ENCODE data around the gene MYO16. TPM values are rescaled to one million over a fixed set of nuclear protein-coding genes. Genes with fewer than 3 reads are reported as not detected.

MYO16 gene
- not detected for polyA plus RNA-seq (2013, experiment 1 of 2)
- polyA plus RNA-seq (2013, experiment 2 of 2), result 0.04 TPM

GRCh38 chr13:108629181-108629752 is at the start of gene MYO16:
MYO16 (plus strand) TSS chr13:108629611; CDS start chr13:108629845, 234 bp downstream.
- H3K9me3 ChIP-seq (ENCODE audit: control insufficient read depth, low read length), result peaks cover 6% of the 10 kb centered on the region
- peaks cover 0 to 3% of the 10 kb centered on the region in 2 experiments for H3K27me3 ChIP-seq (ENCODE audit: control insufficient read depth in 1 of 2, insufficient read depth in 1 of 2, low read length in 2 of 2)
- no peak within 1 kb of the TSS for H2AFZ ChIP-seq (ENCODE audit: low read depth, low read length)
- H2BK15ac ChIP-seq (ENCODE audit: low read depth, poor library complexity, severe bottlenecking), result no peak within 1 kb of the TSS
- WGBS, result 75% methylated on average over 11 of the region's 11 CpGs
- H3K18ac ChIP-seq (ENCODE audit: low read depth in 1 of 2, low read length in 2 of 2), result no peak within 1 kb of the TSS
- no peak within 1 kb of the TSS for H2BK120ac ChIP-seq (ENCODE audit: low read depth, low read length)
- DNase-seq, result no peak
- no peak within 1 kb of the TSS for H4K8ac ChIP-seq (ENCODE audit: low read length)
- no peak within 1 kb of the TSS for H3K4me3 ChIP-seq (ENCODE audit: insufficient read depth in 1 of 2, low read depth in 1 of 2, low read length in 2 of 2)
- H3K23ac ChIP-seq (ENCODE audit: low read length in 2 of 2), result no peak within 1 kb of the TSS
- H3K4ac ChIP-seq (ENCODE audit: low read depth in 1 of 2, low read length in 2 of 2), result no peak within 1 kb of the TSS
- H2BK12ac ChIP-seq (ENCODE audit: low read length in 2 of 2), result no peak within 1 kb of the TSS
- no peaks in the 10 kb centered on the region for H3K79me1 ChIP-seq (replicated peaks; ENCODE audit: low read length, poor library complexity, severe bottlenecking)
- no peak within 1 kb of the TSS for H3K27ac ChIP-seq (ENCODE audit: low read length, poor library complexity, severe bottlenecking)
- no peak within 1 kb of the TSS for H3K4me2 ChIP-seq (ENCODE audit: low read length, poor library complexity, severe bottlenecking)
- H3K36me3 ChIP-seq (ENCODE audit: control insufficient read depth in 1 of 2, insufficient read depth in 2 of 2, low read depth in 1 of 2, low read length in 2 of 2), result no peaks in the 10 kb centered on the region
- H3K4me1 ChIP-seq (ENCODE audit: control insufficient read depth, insufficient read depth, low read depth, low read length), result no peaks in the 10 kb centered on the region
- no peak within 1 kb of the TSS for H2BK5ac ChIP-seq (ENCODE audit: low read depth, low read length, poor library complexity, severe bottlenecking)
- no peak within 1 kb of the TSS for H3K9ac ChIP-seq (ENCODE audit: low read length)
- H3K14ac ChIP-seq (ENCODE audit: low read length in 2 of 2), result no peak within 1 kb of the TSS
- H4K91ac ChIP-seq (ENCODE audit: low read length), result no peak within 1 kb of the TSS
- no peak within 1 kb of the TSS for H2AK5ac ChIP-seq (ENCODE audit: low read length, severe bottlenecking)

- no peak for DNase-seq
- Histone ChIP-seq H3K36me3 (ENCODE audit: control insufficient read depth in 1 of 2, insufficient read depth in 2 of 2, low read depth in 1 of 2, low read length in 2 of 2) (no peaks in the 10 kb centered on the region), H2BK15ac (ENCODE audit: low read depth, poor library complexity, severe bottlenecking) (no peak overlapping the region), H4K8ac (ENCODE audit: low read length) (no peak overlapping the region), H2BK5ac (ENCODE audit: low read depth, low read length, poor library complexity, severe bottlenecking) (no peak overlapping the region), H3K4me1 (ENCODE audit: control insufficient read depth, insufficient read depth, low read depth, low read length) (no peaks in the 10 kb centered on the region), H3K4ac (ENCODE audit: low read depth in 1 of 2, low read length in 2 of 2) (no peak overlapping the region), H3K23ac (ENCODE audit: low read length in 2 of 2) (no peak overlapping the region), H3K4me3 (ENCODE audit: insufficient read depth in 1 of 2, low read depth in 1 of 2, low read length in 2 of 2) (no peak overlapping the region), H3K79me1 (replicated peaks; ENCODE audit: low read length, poor library complexity, severe bottlenecking) (no peaks in the 10 kb centered on the region), H4K91ac (ENCODE audit: low read length) (no peak overlapping the region), H2AFZ (ENCODE audit: low read depth, low read length) (no peak overlapping the region), H3K18ac (ENCODE audit: low read depth in 1 of 2, low read length in 2 of 2) (no peak overlapping the region), H2BK120ac (ENCODE audit: low read depth, low read length) (no peak overlapping the region), H3K9me3 (ENCODE audit: control insufficient read depth, low read length) (peaks cover 9% of the 10 kb centered on the region), H2BK12ac (ENCODE audit: low read length in 2 of 2) (no peak overlapping the region), H2AK5ac (ENCODE audit: low read length, severe bottlenecking) (no peak overlapping the region), H3K9ac (ENCODE audit: low read length) (no peak overlapping the region), H3K27ac (ENCODE audit: low read length, poor library complexity, severe bottlenecking) (no peak overlapping the region), H3K27me3 (ENCODE audit: control insufficient read depth in 1 of 2, insufficient read depth in 1 of 2, low read length in 2 of 2) (no peaks in the 10 kb centered on the region), H3K14ac (ENCODE audit: low read length in 2 of 2) (no peak overlapping the region), H3K4me2 (ENCODE audit: low read length, poor library complexity, severe bottlenecking) (no peak overlapping the region)
- WGBS, result 79% methylated on average over 3 of the region's 3 CpGs
Observed at GRCh38 chr13:108586826-108587225, 42.6 kb upstream of the MYO16 start.

GRCh38 chr13:108588516-108588915 is 40.9 kb upstream of the MYO16 start:
- Histone ChIP-seq H3K79me1 (replicated peaks; ENCODE audit: low read length, poor library complexity, severe bottlenecking) (no peaks in the 10 kb centered on the region), H3K4ac (ENCODE audit: low read depth in 1 of 2, low read length in 2 of 2) (no peak overlapping the region), H4K8ac (ENCODE audit: low read length) (no peak overlapping the region), H3K23ac (ENCODE audit: low read length in 2 of 2) (no peak overlapping the region), H4K91ac (ENCODE audit: low read length) (no peak overlapping the region), H2BK120ac (ENCODE audit: low read depth, low read length) (no peak overlapping the region), H2BK12ac (ENCODE audit: low read length in 2 of 2) (no peak overlapping the region), H2BK15ac (ENCODE audit: low read depth, poor library complexity, severe bottlenecking) (no peak overlapping the region), H3K9ac (ENCODE audit: low read length) (no peak overlapping the region), H3K4me1 (ENCODE audit: control insufficient read depth, insufficient read depth, low read depth, low read length) (peaks cover 2% of the 10 kb centered on the region), H3K9me3 (ENCODE audit: control insufficient read depth, low read length) (peaks cover 9% of the 10 kb centered on the region), H3K4me2 (ENCODE audit: low read length, poor library complexity, severe bottlenecking) (no peak overlapping the region), H2AFZ (ENCODE audit: low read depth, low read length) (no peak overlapping the region), H2BK5ac (ENCODE audit: low read depth, low read length, poor library complexity, severe bottlenecking) (no peak overlapping the region), H3K27ac (ENCODE audit: low read length, poor library complexity, severe bottlenecking) (no peak overlapping the region), H3K18ac (ENCODE audit: low read depth in 1 of 2, low read length in 2 of 2) (no peak overlapping the region), H3K27me3 (ENCODE audit: control insufficient read depth in 1 of 2, insufficient read depth in 1 of 2, low read length in 2 of 2) (no peaks in the 10 kb centered on the region), H2AK5ac (ENCODE audit: low read length, severe bottlenecking) (no peak overlapping the region), H3K14ac (ENCODE audit: low read length in 2 of 2) (no peak overlapping the region), H3K36me3 (ENCODE audit: control insufficient read depth in 1 of 2, insufficient read depth in 2 of 2, low read depth in 1 of 2, low read length in 2 of 2) (no peaks in the 10 kb centered on the region), H3K4me3 (ENCODE audit: insufficient read depth in 1 of 2, low read depth in 1 of 2, low read length in 2 of 2) (no peak overlapping the region)
- no peak for DNase-seq
- 79% methylated on average over 3 of the region's 3 CpGs for WGBS

GRCh38 chr13:108594153-108594552 is 35.3 kb upstream of the MYO16 start:
- Histone ChIP-seq H3K79me1 (replicated peaks; ENCODE audit: low read length, poor library complexity, severe bottlenecking) (no peaks in the 10 kb centered on the region), H3K4ac (ENCODE audit: low read depth in 1 of 2, low read length in 2 of 2) (no peak overlapping the region), H3K23ac (ENCODE audit: low read length in 2 of 2) (no peak overlapping the region), H4K8ac (ENCODE audit: low read length) (no peak overlapping the region), H4K91ac (ENCODE audit: low read length) (no peak overlapping the region), H3K9me3 (ENCODE audit: control insufficient read depth, low read length) (no peaks in the 10 kb centered on the region), H2BK120ac (ENCODE audit: low read depth, low read length) (no peak overlapping the region), H3K4me2 (ENCODE audit: low read length, poor library complexity, severe bottlenecking) (no peak overlapping the region), H2BK12ac (ENCODE audit: low read length in 2 of 2) (no peak overlapping the region), H3K27me3 (ENCODE audit: control insufficient read depth in 1 of 2, insufficient read depth in 1 of 2, low read length in 2 of 2) (peaks cover 0 to 10% of the 10 kb centered on the region in 2 experiments), H2AFZ (ENCODE audit: low read depth, low read length) (no peak overlapping the region), H2BK15ac (ENCODE audit: low read depth, poor library complexity, severe bottlenecking) (no peak overlapping the region), H2AK5ac (ENCODE audit: low read length, severe bottlenecking) (no peak overlapping the region), H3K14ac (ENCODE audit: low read length in 2 of 2) (no peak overlapping the region), H3K27ac (ENCODE audit: low read length, poor library complexity, severe bottlenecking) (no peak overlapping the region), H3K9ac (ENCODE audit: low read length) (no peak overlapping the region), H3K4me1 (ENCODE audit: control insufficient read depth, insufficient read depth, low read depth, low read length) (peaks cover 3% of the 10 kb centered on the region), H3K36me3 (ENCODE audit: control insufficient read depth in 1 of 2, insufficient read depth in 2 of 2, low read depth in 1 of 2, low read length in 2 of 2) (no peaks in the 10 kb centered on the region), H3K18ac (ENCODE audit: low read depth in 1 of 2, low read length in 2 of 2) (no peak overlapping the region), H3K4me3 (ENCODE audit: insufficient read depth in 1 of 2, low read depth in 1 of 2, low read length in 2 of 2) (no peak overlapping the region), H2BK5ac (ENCODE audit: low read depth, low read length, poor library complexity, severe bottlenecking) (no peak overlapping the region)
- 42% methylated on average over 3 of the region's 3 CpGs for WGBS
- no peak for DNase-seq
